Mesendoderm (in vitro differentiated cells): ENCODE measurements around the gene DHX8.

Experiments
- DNase-seq: peaks from one replicate; pipeline ENCODE4 v3.0.0; 2013
- H2AK5ac ChIP-seq: 2 replicates; pipeline ENCODE4 v1.6.1; 2013; ENCODE audit warnings: low read length, inconsistent platforms
- H2BK120ac ChIP-seq: 2 replicates; pipeline ENCODE4 v1.6.1; 2013; ENCODE audit warnings: low read depth, mild to moderate bottlenecking, low read length, moderate library complexity, mixed read lengths
- H2BK15ac ChIP-seq: replicated peaks from 2 replicates; pipeline ENCODE4 v1.6.1; 2013; ENCODE audit warnings: low read depth, mild to moderate bottlenecking, moderate library complexity
- H2BK5ac ChIP-seq: 2 replicates; pipeline ENCODE4 v1.6.1; 2013; ENCODE audit warnings: low read length, inconsistent platforms
- H3K18ac ChIP-seq: 2 replicates; pipeline ENCODE4 v1.6.1; 2013; ENCODE audit warnings: mild to moderate bottlenecking, low read length, mixed read lengths
- H3K23ac ChIP-seq: one replicate; pipeline ENCODE4 v1.6.1; 2013; ENCODE audit warnings: low read length
- H3K27ac ChIP-seq: 2 replicates; pipeline ENCODE4 v1.5.1; 2013; ENCODE audit warnings: low read depth, mild to moderate bottlenecking, inconsistent platforms, low read length, moderate library complexity
- H3K27me3 ChIP-seq: 2 replicates; pipeline ENCODE4 v1.6.1; 2013; ENCODE audit warnings: low read length, control low read depth, mild to moderate bottlenecking, inconsistent platforms; ENCODE audit not compliant: insufficient read depth, poor library complexity
- H3K36me3 ChIP-seq: 2 replicates; pipeline ENCODE4 v1.6.1; 2013; ENCODE audit warnings: low read length, inconsistent platforms; ENCODE audit not compliant: control insufficient read depth, insufficient read depth
- H3K4ac ChIP-seq: one replicate; pipeline ENCODE4 v1.6.1; 2013; ENCODE audit warnings: low read depth, mild to moderate bottlenecking, low read length, moderate library complexity
- H3K4me1 ChIP-seq: 2 replicates; pipeline ENCODE4 v1.6.1; 2013; ENCODE audit warnings: low read depth, low read length, inconsistent platforms; ENCODE audit not compliant: control insufficient read depth
- H3K4me2 ChIP-seq: 2 replicates; pipeline ENCODE4 v1.6.1; 2013; ENCODE audit warnings: low read length
- H3K4me3 ChIP-seq: 2 replicates; pipeline ENCODE4 v1.5.1; 2013; ENCODE audit warnings: mild to moderate bottlenecking, low read length
- H3K56ac ChIP-seq: one replicate; pipeline ENCODE4 v1.6.1; 2013; ENCODE audit warnings: low read length
- H3K79me1 ChIP-seq: 2 replicates; pipeline ENCODE4 v1.6.1; 2013; ENCODE audit warnings: low read length, inconsistent platforms
- H3K79me2 ChIP-seq: 2 replicates; pipeline ENCODE4 v1.6.1; 2013; ENCODE audit warnings: mild to moderate bottlenecking, low read length; ENCODE audit not compliant: control insufficient read depth, insufficient read depth
- H3K9ac ChIP-seq: 2 replicates; pipeline ENCODE4 v1.6.1; 2013; ENCODE audit warnings: low read length, inconsistent platforms
- H4K5ac ChIP-seq: one replicate; pipeline ENCODE4 v1.6.1; 2013; ENCODE audit warnings: low read length
- H4K8ac ChIP-seq: one replicate; pipeline ENCODE4 v1.6.1; 2013; ENCODE audit warnings: low read depth, mild to moderate bottlenecking, control low read depth, low read length, moderate library complexity
- WGBS: extraction: QIAGEN DNeasy Blood & Tissue Kit; methylation state at CpG from one replicate; pipeline ENCODE4 v1.1.7; 2013; ENCODE audit warnings: low lambda C conversion rate, missing lambda C conversion rate; ENCODE audit not compliant: insufficient coverage; ENCODE audit errors: extremely low coverage; 5-methylcytosine and 5-hydroxymethylcytosine counted together

The DHX8 gene

GRCh38 chr17:43531082-43531378 is 47.3 kb downstream of the DHX8 start:
- WGBS, result no CpG with 5 or more reads among the region's 3 CpGs
- H3K23ac ChIP-seq, result no peak overlapping the region
- no peak overlapping the region for H2BK15ac ChIP-seq
- H2AK5ac ChIP-seq, result no peak overlapping the region
- peak overlapping the region; percentile 20 for H3K18ac ChIP-seq
- peak overlapping the region; percentile 55 for H3K9ac ChIP-seq
- H3K27ac ChIP-seq, result peak overlapping the region; percentile 80
- H3K27me3 ChIP-seq, result no peaks in the 10 kb centered on the region
- peaks cover 25% of the 10 kb centered on the region for H3K4me1 ChIP-seq
- peak overlapping the region; percentile 87 for H3K56ac ChIP-seq
- H3K4ac ChIP-seq, result peak overlapping the region; percentile 63
- DNase-seq, result no peak
- peak overlapping the region; percentile 29 for H2BK120ac ChIP-seq
- no peak overlapping the region for H4K5ac ChIP-seq
- H3K79me2 ChIP-seq, result no peaks in the 10 kb centered on the region
- no peak overlapping the region for H3K4me3 ChIP-seq
- H4K8ac ChIP-seq, result no peak overlapping the region
- no peak overlapping the region for H3K4me2 ChIP-seq
- H2BK5ac ChIP-seq, result peak overlapping the region; percentile 79
- H3K36me3 ChIP-seq, result peaks cover 5% of the 10 kb centered on the region
- peaks cover 2% of the 10 kb centered on the region for H3K79me1 ChIP-seq

- H4K8ac ChIP-seq, result no peak overlapping the region
- H3K4me2 ChIP-seq, result no peak overlapping the region
- no peak for DNase-seq
- H2BK5ac ChIP-seq, result no peak overlapping the region
- no peak overlapping the region for H3K18ac ChIP-seq
- H3K27ac ChIP-seq, result no peak overlapping the region
- H3K56ac ChIP-seq, result no peak overlapping the region
- peaks cover 23% of the 10 kb centered on the region for H3K4me1 ChIP-seq
- H3K9ac ChIP-seq, result no peak overlapping the region
- no peak overlapping the region for H3K4me3 ChIP-seq
- H3K79me1 ChIP-seq, result peaks cover 2% of the 10 kb centered on the region
- H3K23ac ChIP-seq, result no peak overlapping the region
- H3K27me3 ChIP-seq, result no peaks in the 10 kb centered on the region
- H2BK15ac ChIP-seq, result no peak overlapping the region
- no peaks in the 10 kb centered on the region for H3K79me2 ChIP-seq
- no peak overlapping the region for H4K5ac ChIP-seq
- no peak overlapping the region for H2BK120ac ChIP-seq
- no CpG with 5 or more reads among the region's 8 CpGs for WGBS
- H3K4ac ChIP-seq, result no peak overlapping the region
- H2AK5ac ChIP-seq, result no peak overlapping the region
- peaks cover 5% of the 10 kb centered on the region for H3K36me3 ChIP-seq
Measured at GRCh38 chr17:43531955-43532354, 48.2 kb downstream of the DHX8 start.

GRCh38 chr17:43532581-43532980 is 48.8 kb downstream of the DHX8 start:
- Histone ChIP-seq H3K27me3 (no peaks in the 10 kb centered on the region), H3K23ac (no peak overlapping the region), H2BK15ac (no peak overlapping the region), H3K4me2 (no peak overlapping the region), H3K4me3 (no peak overlapping the region), H3K56ac (no peak overlapping the region), H3K27ac (no peak overlapping the region), H3K36me3 (peaks cover 3% of the 10 kb centered on the region), H3K79me2 (no peaks in the 10 kb centered on the region), H3K9ac (no peak overlapping the region), H4K5ac (no peak overlapping the region), H3K4me1 (peaks cover 23% of the 10 kb centered on the region), H4K8ac (no peak overlapping the region), H3K18ac (no peak overlapping the region), H2BK120ac (no peak overlapping the region), H2BK5ac (no peak overlapping the region), H2AK5ac (no peak overlapping the region), H3K4ac (no peak overlapping the region), H3K79me1 (peaks cover 2% of the 10 kb centered on the region)
- DNase-seq, result no peak
- WGBS, result no CpG with 5 or more reads among the region's 10 CpGs

GRCh38 chr17:43533699-43534098 is 49.9 kb downstream of the DHX8 start:
- H3K9ac ChIP-seq, result no peak overlapping the region
- H3K79me2 ChIP-seq, result peaks cover 2% of the 10 kb centered on the region
- H3K23ac ChIP-seq, result no peak overlapping the region
- H3K79me1 ChIP-seq, result peaks cover 2% of the 10 kb centered on the region
- no peak overlapping the region for H3K18ac ChIP-seq
- no peak overlapping the region for H2AK5ac ChIP-seq
- no peak overlapping the region for H3K27ac ChIP-seq
- H2BK120ac ChIP-seq, result no peak overlapping the region
- H3K4me3 ChIP-seq, result no peak overlapping the region
- no peak overlapping the region for H4K5ac ChIP-seq
- H4K8ac ChIP-seq, result no peak overlapping the region
- no CpG with 5 or more reads among the region's 4 CpGs for WGBS
- H2BK5ac ChIP-seq, result no peak overlapping the region
- no peak overlapping the region for H3K56ac ChIP-seq
- no peaks in the 10 kb centered on the region for H3K27me3 ChIP-seq
- no peak overlapping the region for H3K4ac ChIP-seq
- H3K4me2 ChIP-seq, result no peak overlapping the region
- no peak for DNase-seq
- no peak overlapping the region for H2BK15ac ChIP-seq
- H3K36me3 ChIP-seq, result peaks cover 3% of the 10 kb centered on the region
- H3K4me1 ChIP-seq, result peaks cover 20% of the 10 kb centered on the region

GRCh38 chr17:43534909-43535308 is 51.1 kb downstream of the DHX8 start:
- Histone ChIP-seq H4K8ac (no peak overlapping the region), H3K4me2 (no peak overlapping the region), H2AK5ac (no peak overlapping the region), H3K4me3 (no peak overlapping the region), H3K18ac (no peak overlapping the region), H2BK15ac (no peak overlapping the region), H2BK120ac (no peak overlapping the region), H3K79me2 (peaks cover 10% of the 10 kb centered on the region), H3K27me3 (no peaks in the 10 kb centered on the region), H4K5ac (no peak overlapping the region), H3K79me1 (peaks cover 4% of the 10 kb centered on the region), H3K4me1 (peaks cover 11% of the 10 kb centered on the region), H3K56ac (no peak overlapping the region), H3K27ac (no peak overlapping the region), H3K23ac (no peak overlapping the region), H2BK5ac (no peak overlapping the region), H3K9ac (no peak overlapping the region), H3K36me3 (no peaks in the 10 kb centered on the region), H3K4ac (no peak overlapping the region)
- WGBS, result no CpG with 5 or more reads among the region's 5 CpGs
- no peak for DNase-seq

GRCh38 chr17:43536236-43536992 is 52.6 kb downstream of the DHX8 start:
- Histone ChIP-seq H3K4ac (no peak overlapping the region), H3K4me2 (no peak overlapping the region), H3K4me3 (no peak overlapping the region), H3K23ac (no peak overlapping the region), H2BK120ac (no peak overlapping the region), H3K36me3 (no peaks in the 10 kb centered on the region), H3K56ac (no peak overlapping the region), H2BK5ac (no peak overlapping the region), H3K9ac (no peak overlapping the region), H3K18ac (peak overlapping the region; percentile 55), H3K79me2 (peaks cover 22% of the 10 kb centered on the region), H3K4me1 (peaks cover 10% of the 10 kb centered on the region), H4K8ac (no peak overlapping the region), H2BK15ac (no peak overlapping the region), H3K79me1 (peaks cover 12% of the 10 kb centered on the region), H3K27me3 (no peaks in the 10 kb centered on the region), H3K27ac (peak overlapping the region; percentile 1), H2AK5ac (no peak overlapping the region), H4K5ac (no peak overlapping the region)
- peak; percentile 82 for DNase-seq
- WGBS, result 100% methylated on average over 1 of the region's 6 CpGs
